Measurements from ENCODE around the gene LIM2. TPM values are rescaled to one million over a fixed set of nuclear protein-coding genes. Genes with fewer than 3 reads are reported as not detected.

LIM2 gene
- total RNA-seq, 3 donors from 2014 or later (not counting 1 experiment from before 2014, with no cell fraction given) = 5.9 to 10.3 (median 8.5) TPM

DNA sequence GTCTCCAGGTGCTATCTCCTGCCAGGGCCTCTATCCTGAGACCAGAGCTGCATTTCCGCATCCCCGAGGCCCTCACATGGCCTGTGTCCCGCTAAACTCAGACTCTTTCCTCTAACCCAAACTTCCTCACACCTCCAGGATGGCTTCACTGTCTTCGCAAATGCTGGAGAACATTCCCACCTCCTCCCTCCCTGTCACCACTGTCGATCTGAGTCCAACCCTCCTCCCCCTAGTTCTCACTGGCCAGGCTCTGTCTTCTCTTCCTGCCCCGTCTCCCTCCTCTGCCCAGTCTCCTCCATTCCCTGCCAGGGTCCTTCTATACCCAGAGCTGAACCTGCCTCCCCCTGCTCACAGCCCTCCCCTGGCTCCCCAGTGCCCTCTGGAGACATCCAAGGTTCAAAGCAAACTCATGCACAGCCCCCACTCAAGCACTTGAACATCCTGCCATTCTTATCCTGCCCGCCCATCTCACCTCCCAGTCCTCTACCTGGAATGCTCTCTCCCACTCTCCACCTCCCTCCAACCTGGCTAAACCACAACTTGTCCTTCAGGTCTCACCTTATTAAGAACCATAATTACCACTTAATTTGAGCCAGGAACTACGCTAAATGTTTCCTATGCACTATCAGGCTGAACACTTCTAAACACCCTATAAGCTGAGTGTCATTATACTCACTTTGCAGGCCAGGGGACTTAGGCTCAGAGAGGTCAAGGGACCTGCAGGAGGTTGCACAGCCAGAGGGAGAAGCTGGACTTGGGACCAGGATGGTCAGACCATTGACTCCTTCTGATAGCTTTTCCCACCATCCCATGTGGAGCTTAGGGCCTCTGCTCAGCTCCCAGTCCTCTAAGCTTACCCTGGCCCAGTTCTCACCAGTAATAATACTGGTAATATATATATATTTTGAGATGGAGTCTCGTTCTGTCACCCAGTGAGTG lies 44.9 kb downstream of the LIM2 start:
- DNase-seq (no peak), ATAC-seq (no peak)
- peaks cover 8 to 26% of the 10 kb centered on the region in 2 donors for H3K4me1 Mint-ChIP-seq
- no peak overlapping the region for H3K27ac ChIP-seq (ENCODE audit: low read length)
- no peaks in the 10 kb centered on the region for H3K9me3 Mint-ChIP-seq
- H3K36me3 ChIP-seq (ENCODE audit: control insufficient read depth, insufficient read depth, low read length) = peaks cover 7% of the 10 kb centered on the region
- H3K4me3 ChIP-seq (ENCODE audit: low read length) = no peak overlapping the region
- TF ChIP-seq, protein P1, sequence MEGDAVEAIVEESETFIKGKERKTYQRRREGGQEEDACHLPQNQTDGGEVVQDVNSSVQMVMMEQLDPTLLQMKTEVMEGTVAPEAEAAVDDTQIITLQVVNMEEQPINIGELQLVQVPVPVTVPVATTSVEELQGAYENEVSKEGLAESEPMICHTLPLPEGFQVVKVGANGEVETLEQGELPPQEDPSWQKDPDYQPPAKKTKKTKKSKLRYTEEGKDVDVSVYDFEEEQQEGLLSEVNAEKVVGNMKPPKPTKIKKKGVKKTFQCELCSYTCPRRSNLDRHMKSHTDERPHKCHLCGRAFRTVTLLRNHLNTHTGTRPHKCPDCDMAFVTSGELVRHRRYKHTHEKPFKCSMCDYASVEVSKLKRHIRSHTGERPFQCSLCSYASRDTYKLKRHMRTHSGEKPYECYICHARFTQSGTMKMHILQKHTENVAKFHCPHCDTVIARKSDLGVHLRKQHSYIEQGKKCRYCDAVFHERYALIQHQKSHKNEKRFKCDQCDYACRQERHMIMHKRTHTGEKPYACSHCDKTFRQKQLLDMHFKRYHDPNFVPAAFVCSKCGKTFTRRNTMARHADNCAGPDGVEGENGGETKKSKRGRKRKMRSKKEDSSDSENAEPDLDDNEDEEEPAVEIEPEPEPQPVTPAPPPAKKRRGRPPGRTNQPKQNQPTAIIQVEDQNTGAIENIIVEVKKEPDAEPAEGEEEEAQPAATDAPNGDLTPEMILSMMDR (IDR thresholded peaks at IDR 0.05) = no peak
- 66% methylated on average over 9 of the region's 9 CpGs for WGBS (ENCODE audit: insufficient coverage)
- H3K36me3 Mint-ChIP-seq = no peaks in the 10 kb centered on the region
- H3K4me3 Mint-ChIP-seq = peak overlapping the region; percentile 67
- H3K4me1 ChIP-seq (ENCODE audit: control insufficient read depth, insufficient read depth, low read length) = peaks cover 36% of the 10 kb centered on the region
- H3K9me3 ChIP-seq (ENCODE audit: control insufficient read depth, insufficient read depth, low read length) = no peaks in the 10 kb centered on the region
- intact Hi-C loops (cut with micrococcal nuclease) = no loop called here
- H3K27me3 Mint-ChIP-seq (ENCODE audit: low read depth in 2 of 2) = peaks cover 0 to 8% of the 10 kb centered on the region in 2 donors
- peak overlapping the region in 1 of 2 donors; percentile 76 for H3K27ac Mint-ChIP-seq
- H3K27me3 ChIP-seq (ENCODE audit: control insufficient read depth, insufficient read depth, low read length) = no peaks in the 10 kb centered on the region

DNA sequence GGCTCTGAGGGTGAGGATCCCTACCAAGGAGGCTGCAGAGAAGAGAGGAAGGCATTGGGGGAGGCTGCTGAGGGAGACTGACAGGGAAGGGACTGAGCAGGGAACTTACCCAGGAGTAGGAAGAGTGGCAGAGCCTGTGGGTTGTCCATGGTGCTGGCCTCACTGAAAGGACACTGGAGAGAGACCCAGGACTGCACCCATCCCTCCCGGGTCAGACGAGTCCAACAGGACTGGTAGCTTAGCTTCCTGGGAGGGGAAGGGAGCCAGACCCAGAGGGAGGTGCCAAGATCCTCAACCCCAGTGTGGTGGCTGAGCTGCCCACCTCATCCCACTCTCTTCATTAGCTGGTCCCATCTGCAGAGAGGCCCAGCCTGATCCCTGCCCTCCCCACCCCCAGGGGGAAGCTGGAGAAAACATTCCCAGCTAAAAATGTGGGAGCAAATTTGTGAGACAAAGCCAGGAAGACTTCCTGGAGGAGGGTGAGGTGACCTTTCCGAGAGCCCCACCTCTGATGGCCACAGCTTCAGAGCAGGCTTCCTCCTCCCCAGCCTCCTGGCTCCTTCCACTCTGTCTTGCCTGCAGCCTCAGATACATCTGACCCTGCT lies 45.7 kb downstream of the LIM2 start, which contains the start of gene VSIG10L:
Gene VSIG10L, minus strand, starts transcription at position 164 of the 605 bp plus-strand sequence. Its CDS starts 15 bp downstream, at position 149.
- DNase-seq (no peak), ATAC-seq (no peak)
- H3K36me3 Mint-ChIP-seq = no peaks in the 10 kb centered on the region
- intact Hi-C loops (cut with micrococcal nuclease) = no loop called here
- peaks cover 36% of the 10 kb centered on the region for H3K4me1 ChIP-seq (ENCODE audit: control insufficient read depth, insufficient read depth, low read length)
- no peak within 1 kb of the TSS for H3K27ac ChIP-seq (ENCODE audit: low read length)
- H3K27me3 Mint-ChIP-seq (ENCODE audit: low read depth in 2 of 2) = peaks cover 0 to 8% of the 10 kb centered on the region in 2 donors
- TF ChIP-seq, protein P1 (IDR thresholded peaks at IDR 0.05) = no peak
- 70% methylated on average over 3 of the region's 3 CpGs for WGBS (ENCODE audit: insufficient coverage)
- H3K4me3 Mint-ChIP-seq = peak within 1 kb of the TSS; percentile 70
- no peaks in the 10 kb centered on the region for H3K9me3 ChIP-seq (ENCODE audit: control insufficient read depth, insufficient read depth, low read length)
- peaks cover 5% of the 10 kb centered on the region for H3K36me3 ChIP-seq (ENCODE audit: control insufficient read depth, insufficient read depth, low read length)
- H3K27me3 ChIP-seq (ENCODE audit: control insufficient read depth, insufficient read depth, low read length) = no peaks in the 10 kb centered on the region
- no peaks in the 10 kb centered on the region for H3K9me3 Mint-ChIP-seq
- peak within 1 kb of the TSS; percentile 37 to 87 for H3K27ac Mint-ChIP-seq
- no peak within 1 kb of the TSS for H3K4me3 ChIP-seq (ENCODE audit: low read length)
- peaks cover 8 to 26% of the 10 kb centered on the region in 2 donors for H3K4me1 Mint-ChIP-seq

DNA sequence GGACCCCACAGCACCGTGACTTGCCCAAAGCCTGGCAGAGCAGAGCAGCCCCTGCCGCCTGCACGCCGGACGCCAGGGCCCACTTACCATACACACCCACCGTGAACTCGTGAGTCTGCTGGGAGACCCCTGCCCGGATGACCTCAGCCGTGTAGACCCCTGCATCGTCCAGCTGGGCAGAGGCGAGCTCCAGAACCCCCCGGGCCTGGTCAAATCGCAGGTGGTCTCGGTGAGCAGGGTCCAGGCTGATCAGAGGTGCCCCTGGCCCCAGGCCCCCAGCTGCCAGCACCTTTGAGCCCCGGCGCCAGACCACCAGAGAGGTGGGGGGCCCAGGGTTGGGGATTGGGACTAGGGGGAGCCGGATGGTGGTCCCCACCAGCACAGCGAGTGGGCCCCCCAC lies 46.7 kb downstream of the LIM2 start:
- H3K27me3 Mint-ChIP-seq (ENCODE audit: low read depth in 2 of 2) = peaks cover 0 to 8% of the 10 kb centered on the region in 2 donors
- peak overlapping the region; percentile 70 for H3K4me3 Mint-ChIP-seq
- no peak for ATAC-seq
- no peak for DNase-seq
- H3K4me3 ChIP-seq (ENCODE audit: low read length) = no peak overlapping the region
- H3K36me3 Mint-ChIP-seq = no peaks in the 10 kb centered on the region
- H3K36me3 ChIP-seq (ENCODE audit: control insufficient read depth, insufficient read depth, low read length) = no peaks in the 10 kb centered on the region
- peaks cover 36% of the 10 kb centered on the region for H3K4me1 ChIP-seq (ENCODE audit: control insufficient read depth, insufficient read depth, low read length)
- peaks cover 8 to 26% of the 10 kb centered on the region in 2 donors for H3K4me1 Mint-ChIP-seq
- intact Hi-C loops (cut with micrococcal nuclease) = no loop called here
- 91% methylated on average over 18 of the region's 18 CpGs for WGBS (ENCODE audit: insufficient coverage)
- H3K27me3 ChIP-seq (ENCODE audit: control insufficient read depth, insufficient read depth, low read length) = no peaks in the 10 kb centered on the region
- H3K27ac ChIP-seq (ENCODE audit: low read length) = no peak overlapping the region
- H3K27ac Mint-ChIP-seq = peak overlapping the region in 1 of 2 donors; percentile 87
- TF ChIP-seq, protein P1 (IDR thresholded peaks at IDR 0.05) = no peak
- no peaks in the 10 kb centered on the region for H3K9me3 ChIP-seq (ENCODE audit: control insufficient read depth, insufficient read depth, low read length)
- H3K9me3 Mint-ChIP-seq = no peaks in the 10 kb centered on the region

Measured in natural killer cell (primary cell).